ENCODE results near the gene PFN3. TPM values are rescaled to one million over a fixed set of nuclear protein-coding genes. Genes with fewer than 3 reads are reported as not detected.

PFN3 gene
- total and polyA plus RNA-seq, 11 donors: not detected

DNA sequence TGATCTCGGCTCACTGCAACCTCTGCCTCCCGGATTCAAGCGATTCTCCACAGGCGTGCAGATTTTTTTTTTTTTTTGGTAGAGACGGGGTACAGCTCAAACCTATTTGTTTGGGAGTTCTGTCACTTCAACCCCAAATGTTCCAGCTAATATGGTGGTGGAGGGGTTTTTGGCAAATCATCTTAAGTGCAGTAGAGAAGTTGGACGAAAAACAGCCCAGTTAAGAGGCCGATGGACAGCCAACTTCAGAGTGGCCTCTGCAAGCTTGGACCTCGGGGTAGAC is 45.4 kb upstream of the PFN3 start:
- Histone ChIP-seq H3K4me3 (peak overlapping the region in 9 of 12 donors; percentile 55 to 78 (median 69)), H3K36me3 (peaks cover 0 to 22% (median 5%) of the 10 kb centered on the region in 9 donors), H3K9me3 (no peaks in the 10 kb centered on the region), H3K4me1 (peaks cover 2 to 35% (median 21%) of the 10 kb centered on the region in 12 donors), H3K27me3 (peaks cover 0 to 19% (median 3%) of the 10 kb centered on the region in 9 donors), H3K27ac (peak overlapping the region in 1 of 12 donors; percentile 60)
- DNase-seq: no peak
- ATAC-seq: no peak
- 8 to 15% (median 12%) methylated on average over 8 of the region's 8 CpGs for WGBS, 4 donors
- no peak for TF ChIP-seq POLR2A (IDR thresholded peaks at IDR 0.05)
- TF ChIP-seq, protein P1, sequence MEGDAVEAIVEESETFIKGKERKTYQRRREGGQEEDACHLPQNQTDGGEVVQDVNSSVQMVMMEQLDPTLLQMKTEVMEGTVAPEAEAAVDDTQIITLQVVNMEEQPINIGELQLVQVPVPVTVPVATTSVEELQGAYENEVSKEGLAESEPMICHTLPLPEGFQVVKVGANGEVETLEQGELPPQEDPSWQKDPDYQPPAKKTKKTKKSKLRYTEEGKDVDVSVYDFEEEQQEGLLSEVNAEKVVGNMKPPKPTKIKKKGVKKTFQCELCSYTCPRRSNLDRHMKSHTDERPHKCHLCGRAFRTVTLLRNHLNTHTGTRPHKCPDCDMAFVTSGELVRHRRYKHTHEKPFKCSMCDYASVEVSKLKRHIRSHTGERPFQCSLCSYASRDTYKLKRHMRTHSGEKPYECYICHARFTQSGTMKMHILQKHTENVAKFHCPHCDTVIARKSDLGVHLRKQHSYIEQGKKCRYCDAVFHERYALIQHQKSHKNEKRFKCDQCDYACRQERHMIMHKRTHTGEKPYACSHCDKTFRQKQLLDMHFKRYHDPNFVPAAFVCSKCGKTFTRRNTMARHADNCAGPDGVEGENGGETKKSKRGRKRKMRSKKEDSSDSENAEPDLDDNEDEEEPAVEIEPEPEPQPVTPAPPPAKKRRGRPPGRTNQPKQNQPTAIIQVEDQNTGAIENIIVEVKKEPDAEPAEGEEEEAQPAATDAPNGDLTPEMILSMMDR (IDR thresholded peaks at IDR 0.05): no peak
- intact Hi-C loops (cut with DNase I): loop anchor here in 1 of 10 donors (2.0 kb wide), 1 partner anchor 41 kb away; no protein-coding TSS in a partner anchor

DNA sequence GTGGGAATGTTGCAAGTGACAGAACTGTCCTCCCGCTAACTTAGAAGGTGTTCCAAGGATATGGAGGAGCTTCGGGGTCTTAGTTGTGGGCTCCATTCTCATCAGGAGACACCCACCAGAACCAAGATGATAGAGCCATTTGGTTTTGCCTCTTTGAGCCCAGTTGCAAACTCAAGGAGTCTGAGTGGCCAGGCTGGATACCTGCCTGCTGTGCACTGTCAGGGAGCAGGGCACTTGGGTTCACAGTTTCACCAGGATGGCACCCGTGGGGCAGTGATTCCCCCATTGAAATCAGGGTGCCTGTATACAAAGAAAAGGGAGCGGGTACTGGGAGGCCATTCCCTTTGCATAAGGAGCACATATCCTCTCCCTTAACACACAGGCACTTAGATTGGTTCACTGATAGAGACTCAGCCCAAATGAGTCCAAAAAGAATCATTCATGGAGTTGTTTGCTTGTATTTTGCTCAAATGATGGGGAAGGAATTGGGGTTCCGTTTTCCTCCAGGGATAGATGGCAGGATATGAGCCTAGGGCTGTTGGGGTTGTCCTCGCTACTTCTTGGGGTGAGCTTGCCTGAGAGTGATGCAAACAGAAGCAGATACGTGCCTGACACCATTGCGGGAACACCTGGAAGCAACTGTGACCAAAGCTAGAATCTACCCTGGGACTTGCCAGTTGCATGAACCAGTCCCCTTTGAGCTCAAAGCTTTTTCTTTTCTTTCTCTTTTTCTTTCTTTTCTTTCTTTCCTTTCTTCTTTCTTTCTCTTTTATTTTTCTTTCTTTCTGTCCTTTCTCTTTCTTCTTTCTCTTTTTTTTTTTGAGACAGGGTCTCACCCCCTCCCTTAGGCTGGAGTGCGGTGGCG is 44.8 kb upstream of the PFN3 start:
- intact Hi-C loops (cut with DNase I): no loop called here
- ATAC-seq (no peak), DNase-seq (no peak)
- Histone ChIP-seq H3K9me3 (no peaks in the 10 kb centered on the region), H3K36me3 (peaks cover 0 to 27% (median 5%) of the 10 kb centered on the region in 9 donors), H3K27ac (peak overlapping the region in 1 of 12 donors; percentile 60), H3K27me3 (peaks cover 0 to 13% (median 3%) of the 10 kb centered on the region in 9 donors), H3K4me1 (peaks cover 2 to 32% (median 20%) of the 10 kb centered on the region in 12 donors), H3K4me3 (peak overlapping the region in 1 of 12 donors; percentile 69)
- 59 to 63% (median 62%) methylated on average over 7 to 10 of the region's 10 CpGs for WGBS, 4 donors
- TF ChIP-seq, protein P1 (IDR thresholded peaks at IDR 0.05): no peak
- no peak for TF ChIP-seq POLR2A (IDR thresholded peaks at IDR 0.05)

DNA sequence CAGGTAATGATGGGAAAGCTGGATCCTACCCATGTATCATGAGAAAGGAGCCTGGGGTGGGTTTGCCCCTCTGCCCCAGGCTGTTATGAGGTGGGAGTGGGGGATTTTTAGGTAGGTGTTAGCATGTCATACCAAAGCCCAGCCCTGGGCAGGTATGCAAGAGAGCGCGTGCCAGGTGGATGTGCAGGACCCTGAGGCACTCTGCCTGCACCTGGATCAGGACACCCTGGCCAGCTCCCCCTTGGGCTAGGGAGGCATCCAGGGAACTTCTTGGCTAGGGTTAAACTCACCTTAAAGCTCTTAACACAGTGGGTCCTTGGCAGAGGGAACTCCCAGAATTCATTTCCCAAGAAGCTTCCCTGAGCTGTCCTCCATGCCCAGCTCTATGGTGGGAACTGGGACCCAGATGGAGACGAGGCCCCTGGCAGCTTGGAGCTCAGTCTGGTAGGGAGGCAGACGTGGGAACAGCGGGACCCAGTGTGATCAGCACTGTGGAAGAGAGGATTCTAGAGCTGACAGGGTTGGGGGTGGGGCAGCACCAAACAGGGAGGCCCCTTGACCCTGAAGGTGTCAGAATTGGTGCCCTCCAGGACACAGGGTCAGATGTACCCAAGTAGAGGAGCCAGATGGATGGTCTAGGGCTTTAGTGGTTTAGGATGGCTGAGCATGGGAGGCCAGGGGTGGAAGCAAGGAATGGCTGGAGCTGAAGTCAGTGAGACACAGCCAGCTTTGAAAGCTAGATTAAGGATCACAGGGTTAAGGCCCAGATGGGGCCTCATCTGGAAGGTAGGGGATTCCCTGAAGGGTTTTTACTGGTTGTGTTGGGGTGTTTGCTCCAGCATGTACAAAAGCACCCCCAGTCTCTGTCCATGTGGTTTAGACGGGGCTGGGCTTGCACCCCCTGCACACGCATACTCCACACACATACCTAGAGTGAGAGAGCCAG is 43.9 kb upstream of the PFN3 start:
- TF ChIP-seq, protein P1 (IDR thresholded peaks at IDR 0.05): no peak
- no peak for TF ChIP-seq POLR2A (IDR thresholded peaks at IDR 0.05)
- no peak for ATAC-seq

More for the DNA sequence above, 43.9 kb upstream of the PFN3 start:
- no peak overlapping the region for H3K4me3 ChIP-seq
- no peaks in the 10 kb centered on the region for H3K9me3 ChIP-seq
- no peak overlapping the region for H3K27ac ChIP-seq
- intact Hi-C loops (cut with DNase I): no loop called here
- no peak for DNase-seq
- H3K27me3 ChIP-seq: peaks cover 0 to 11% (median 0%) of the 10 kb centered on the region in 9 donors
- H3K36me3 ChIP-seq: peaks cover 0 to 36% (median 5%) of the 10 kb centered on the region in 9 donors
- 67 to 80% (median 77%) methylated on average over 6 to 7 of the region's 7 CpGs for WGBS, 4 donors
- peaks cover 2 to 32% (median 20%) of the 10 kb centered on the region in 12 donors for H3K4me1 ChIP-seq
